CD4-positive, alpha-beta T cell (primary cell): ENCODE measurements around the gene COQ4. TPM values are rescaled to one million over a fixed set of nuclear protein-coding genes. Genes with fewer than 3 reads are reported as not detected.
"Not testable (repeated sequence)": the region's sequence is repeated elsewhere in the genome, so short reads cannot be mapped to it uniquely, and the experiment has no call there.

Source experiments
- ATAC-seq: fragments of 200-7000 bp; cut with Tn5 transposase; one replicate; pipeline ENCODE4 v1.10.0; 2022; ENCODE audit warnings: mild to moderate bottlenecking; ENCODE audit not compliant: poor library complexity
- CTCF ChIA-PET: fragments of 350-600 bp; sonication (Branson Sonifier 250); formaldehyde crosslinking; loops from one replicate; lab custom pipeline; 2021; ENCODE audit warnings: antibody characterized with exemption, inconsistent platforms; lab: Charles Lee
- POLR2A ChIA-PET: fragments of 350-600 bp; sonication (Branson Sonifier 250); formaldehyde crosslinking; loops from one replicate; lab custom pipeline; 2021; ENCODE audit warnings: antibody characterized with exemption, inconsistent platforms; lab: Charles Lee
- DNase-seq, 14 experiments: peaks; one replicate each; pipeline ENCODE4 v3.0.0-alpha.2; 2013 to 2020; ENCODE audit warnings: mixed read lengths in 2 of 14
- H3K27ac ChIP-seq, 2 donors: one replicate each; pipeline versions ENCODE4 v1.5.1 to v1.7.0; 2013; ENCODE audit warnings: low read length in 2 of 2, low read depth in 1 of 2, mild to moderate bottlenecking in 1 of 2
- H3K27me3 ChIP-seq, 2 experiments: 1 replicate in 1 of 2; 2 replicates in 1 of 2; pipeline versions ENCODE4 v1.6.1 to v1.7.0; 2013; ENCODE audit warnings: low read length in 2 of 2, control low read depth in 1 of 2, mild to moderate bottlenecking in 1 of 2, moderate library complexity in 1 of 2; ENCODE audit not compliant: insufficient read depth in 2 of 2, control insufficient read depth in 1 of 2
- H3K36me3 ChIP-seq: one replicate; pipeline ENCODE4 v1.6.1; 2013; ENCODE audit warnings: low read length, control low read depth; ENCODE audit not compliant: insufficient read depth
- H3K4me1 ChIP-seq: one replicate; pipeline ENCODE4 v1.6.1; 2013; ENCODE audit warnings: low read length, control low read depth; ENCODE audit not compliant: insufficient read depth
- H3K4me3 ChIP-seq: one replicate; pipeline ENCODE4 v1.5.1; 2013; ENCODE audit warnings: mild to moderate bottlenecking, low read length, moderate library complexity
- H3K9me3 ChIP-seq, 2 experiments: 1 replicate in 1 of 2; 2 replicates in 1 of 2; pipeline versions ENCODE4 v1.6.1 to v1.7.0; 2013; ENCODE audit warnings: low read length in 2 of 2, mild to moderate bottlenecking in 2 of 2, control low read depth in 1 of 2, moderate library complexity in 1 of 2; ENCODE audit not compliant: control insufficient read depth in 1 of 2, insufficient read depth in 1 of 2
- H3K27ac Mint-ChIP-seq: one replicate; pipeline ENCODE4 v1.8.0; 2020; ENCODE audit warnings: mixed read lengths
- H3K27me3 Mint-ChIP-seq: one replicate; pipeline ENCODE4 v1.8.0; 2021; ENCODE audit warnings: mixed read lengths
- H3K36me3 Mint-ChIP-seq: one replicate; pipeline ENCODE4 v1.8.0; 2021; ENCODE audit warnings: low read depth, mixed read lengths
- H3K4me1 Mint-ChIP-seq: one replicate; pipeline ENCODE4 v1.8.0; 2021; ENCODE audit warnings: low read depth, mixed read lengths
- H3K4me3 Mint-ChIP-seq: one replicate; pipeline ENCODE4 v1.8.0; 2020; ENCODE audit warnings: mild to moderate bottlenecking, mixed read lengths
- H3K9me3 Mint-ChIP-seq: one replicate; pipeline ENCODE4 v1.8.0; 2020; ENCODE audit warnings: mixed read lengths
- CTCF ChIP-seq: fragments of 200-600 bp; IDR thresholded peaks from one replicate; pipeline ENCODE4 v1.8.0; 2022; ENCODE audit warnings: antibody characterized with exemption, mild to moderate bottlenecking
- intact Hi-C, 2 experiments: fragments of 100-400 bp; cut with DNase I in 1 of 2; cut with micrococcal nuclease in 1 of 2; formaldehyde crosslinking; loops; one replicate each; pipeline versions ENCODE4 v1.15.1 to v1.9.0; 2023 to 2025; cut with DNase I, micrococcal nuclease
- total RNA-seq, 174 experiments: library from RNA in 2 of 174; stranded (reverse) in 2 of 174; gene quantifications; one replicate each; pipeline ENCODE4 v1.2.3 and lab custom pipeline; 2021 to 2026

Gene COQ4
- total RNA-seq, 2 experiments from 2014 or later: 20.7 to 21.7 TPM

- no peak for TF ChIP-seq CTCF
- peak within 1 kb of the TSS; percentile 88 for H3K27ac Mint-ChIP-seq
- peak; percentile 99 to 100 (median 100) for DNase-seq
- peak within 1 kb of the TSS; percentile 70 to 72 for H3K27ac ChIP-seq
- H3K9me3 ChIP-seq: no peaks in the 10 kb centered on the region
- ChIA-PET CTCF (interaction anchor here (0.9 kb wide), 2 partner anchors 21 to 65 kb away, joined by 3 read pairs; no protein-coding TSS in a partner anchor), POLR2A (interaction anchor here (0.6 to 1.2 kb wide), 16 partner anchors 12 to 752 kb away, joined by 3 to 29 read pairs (median 4); partner anchors contain the start of genes BBLN, DOLK, NUP188 and SH3GLB2)
- intact Hi-C loops: loop anchor here in 1 of 2 experiments (1.0 to 5.0 kb wide), 5 partner anchors 47 to 751 kb away; partner anchors contain the start of genes COQ4, DNM1, ODF2 and SH3GLB2
- H3K4me1 Mint-ChIP-seq: peaks cover 36% of the 10 kb centered on the region
- peaks cover 20% of the 10 kb centered on the region for H3K36me3 ChIP-seq
- H3K9me3 Mint-ChIP-seq: no peaks in the 10 kb centered on the region
- H3K36me3 Mint-ChIP-seq: peaks cover 49% of the 10 kb centered on the region
- no peaks in the 10 kb centered on the region for H3K27me3 ChIP-seq
- H3K27me3 Mint-ChIP-seq: no peaks in the 10 kb centered on the region
- H3K4me3 Mint-ChIP-seq: peak within 1 kb of the TSS; percentile 98
- H3K4me1 ChIP-seq: peaks cover 31% of the 10 kb centered on the region
- ATAC-seq: peak; percentile 96
- peak within 1 kb of the TSS; percentile 98 for H3K4me3 ChIP-seq
Observed at GRCh38 chr9:128276008-128276573, 46.5 kb upstream of the COQ4 start, which contains the start of gene SWI5. SWI5 (plus strand) TSS chr9:128276276.

GRCh38 chr9:128276574-128277270 is 45.9 kb upstream of the COQ4 start:
- peak overlapping the region; percentile 98 for H3K4me3 Mint-ChIP-seq
- DNase-seq (peak in 1 of 14 experiments; percentile 8), ATAC-seq (no peak)
- H3K4me1 Mint-ChIP-seq: peaks cover 36% of the 10 kb centered on the region
- peaks cover 31% of the 10 kb centered on the region for H3K4me1 ChIP-seq
- no peaks in the 10 kb centered on the region for H3K9me3 ChIP-seq
- peak overlapping the region; percentile 70 to 72 for H3K27ac ChIP-seq
- no peaks in the 10 kb centered on the region for H3K9me3 Mint-ChIP-seq
- ChIA-PET POLR2A (interaction anchor here (0.6 to 1.2 kb wide), 7 partner anchors 27 to 671 kb away, joined by 3 to 29 read pairs (median 3); partner anchors contain the start of genes BBLN, DOLK, NUP188 and SPTAN1), CTCF (interaction anchor here (0.9 to 1.2 kb wide), 3 partner anchors 22 to 65 kb away, joined by 3 read pairs; partner anchors contain the start of genes COQ4 and TRUB2)
- peak overlapping the region; percentile 88 for H3K27ac Mint-ChIP-seq
- TF ChIP-seq CTCF: no peak
- peaks cover 43% of the 10 kb centered on the region for H3K36me3 Mint-ChIP-seq
- intact Hi-C loops: loop anchor here in 1 of 2 experiments (1.0 to 5.0 kb wide), 5 partner anchors 46 to 751 kb away; partner anchors contain the start of genes COQ4, DNM1, ODF2 and SH3GLB2
- H3K4me3 ChIP-seq: peak overlapping the region; percentile 98
- H3K27me3 ChIP-seq: no peaks in the 10 kb centered on the region
- H3K36me3 ChIP-seq: peaks cover 14% of the 10 kb centered on the region
- H3K27me3 Mint-ChIP-seq: no peaks in the 10 kb centered on the region

- H3K4me3 Mint-ChIP-seq: peak overlapping the region; percentile 73
- H3K4me3 ChIP-seq, H3K27me3 ChIP-seq, H3K9me3 ChIP-seq, DNase-seq, POLR2A ChIA-PET, H3K9me3 Mint-ChIP-seq, ATAC-seq, H3K27me3 Mint-ChIP-seq, H3K36me3 ChIP-seq, H3K27ac ChIP-seq: not testable (repeated sequence)
- CTCF ChIA-PET: interaction anchor here (0.7 kb wide), 1 partner anchor 87 kb away, joined by 3 read pairs; no protein-coding TSS in a partner anchor
- H3K36me3 Mint-ChIP-seq: peaks cover 31% of the 10 kb centered on the region
- peaks cover 26% of the 10 kb centered on the region for H3K4me1 ChIP-seq
- intact Hi-C loops: loop anchor here in 1 of 2 experiments (5.0 kb wide), 1 partner anchor 748 kb away; the partner anchor contains the start of gene SH3GLB2
- H3K27ac Mint-ChIP-seq: peak overlapping the region; percentile 71
- peaks cover 28% of the 10 kb centered on the region for H3K4me1 Mint-ChIP-seq
Observed at GRCh38 chr9:128279088-128280073, 43.3 kb upstream of the COQ4 start.
